Heart left ventricle (tissue), 13 donors: ENCODE measurements around the gene CXCL14.

Experiments
- CTCF ChIP-seq, 12 donors: fragments of 200-600 bp; sonication (generic) in 4 of 12; IDR thresholded peaks; one replicate each; pipeline versions ENCODE4 v1.5.0 to v1.8.0; 2018 to 2022; ENCODE audit warnings: antibody characterized with exemption in 12 of 12, mild to moderate bottlenecking in 5 of 12
- POLR2A ChIP-seq, 2 donors: fragments of 450-650 bp; IDR thresholded peaks; one replicate each; pipeline ENCODE4 v1.6.1; 2017; ENCODE audit warnings: antibody characterized with exemption in 2 of 2, mild to moderate bottlenecking in 2 of 2, moderate library complexity in 2 of 2
- donor health status: ischemic (EF 13 %, LVEDD 7.1; RV severe dilation, severe dysfunction).
- donor health status: DM: no; HTN: yes; CAD: no.
- donor health status: DM: no; HTN: no; CAD: no.
- donor health status: ischemic (EF 25% LVEDD 6.9; RV normal size, moderate dysfunction).
- donor health status: ischemic (EF 25% LVEDD 5.7; RV mildly dilated, moderate dysfunction).
- donor health status: ischemic (EF 35%, LVEDD 5.7; RV mildly dilated, moderate dysfunction).
- donor health status: nonischemic (EF 11% LVEDD 7.7; RV severe dilation, severe dysfunction).
- donor health status: DM: yes; HTN: yes; CAD: no.
- donor health status: PGD.
- donor health status: ischemic (EF 29% LVEDD 5.4; RV normal size, mild dysfunction).
- donor health status: nonischemic (EF 23%, LVEDD 6.1; RV moderate dilation, normal function).

GRCh38 chr5:135543485-135544304 is 35.1 kb downstream of the CXCL14 start:
- no peak for TF ChIP-seq CTCF (IDR thresholded peaks at IDR 0.05)
- TF ChIP-seq POLR2A (IDR thresholded peaks at IDR 0.05), result no peak
